ENCODE data around the gene STARD9.

GRCh38 chr15:42593143-42593542 lies 17.7 kb downstream of the STARD9 start:
- TF ChIP-seq SMC3 (IDR thresholded peaks at IDR 0.05; ENCODE audit: low read depth, low read length) (no peak), CTCF (conservative IDR thresholded peaks at IDR 0.05; ENCODE audit: low read depth, low read length) (no peak)

All from IMR-90 (cell line).